ENCODE results near the gene ARHGEF7. TPM values are rescaled to one million over a fixed set of nuclear protein-coding genes. Genes with fewer than 3 reads are reported as not detected.

The ARHGEF7 gene
- total RNA-seq, 1 experiment from 2014 or later, result 46.2 TPM

GRCh38 chr13:111283991-111284390, 168.9 kb downstream of the ARHGEF7 start:
- Histone ChIP-seq H3K4me3 (replicated peaks in 1 of 2; ENCODE audit: low read depth in 1 of 2, low read length in 2 of 2) (no peak overlapping the region), H3K36me3 (ENCODE audit: control insufficient read depth in 1 of 2, insufficient read depth in 2 of 2, low read length in 2 of 2) (peaks cover 16 to 19% of the 10 kb centered on the region in 2 experiments), H3K27ac (ENCODE audit: low read depth, low read length) (no peak overlapping the region), H3K79me2 (ENCODE audit: insufficient read depth, low read length) (no peaks in the 10 kb centered on the region; the same call in none of the 2 replicates), H3K4me1 (ENCODE audit: control insufficient read depth in 1 of 2, insufficient read depth in 2 of 2, low read length in 2 of 2) (no peaks in the 10 kb centered on the region), H3K9ac (ENCODE audit: low read length) (no peak overlapping the region), H4K20me1 (ENCODE audit: insufficient read depth) (no peaks in the 10 kb centered on the region), H3K9me3 (ENCODE audit: control insufficient read depth in 1 of 2, insufficient read depth in 1 of 2, low read depth in 1 of 2, low read length in 2 of 2) (no peaks in the 10 kb centered on the region), H2AFZ (ENCODE audit: low read depth, low read length, poor library complexity, severe bottlenecking) (no peak overlapping the region), H3K4me2 (ENCODE audit: low read length) (no peak overlapping the region), H3K27me3 (ENCODE audit: insufficient read depth, low read length) (no peaks in the 10 kb centered on the region), H3K9me2 (ENCODE audit: insufficient read depth) (no peaks in the 10 kb centered on the region)
- ChIA-PET CTCF (no interaction called here), RAD21 (ENCODE audit: low non-redundant PET in 1 of 2, low total read pairs in 2 of 2, uncharacterized antibody in 2 of 2, unreplicated experiment in 2 of 2) (no interaction called here), POLR2A (no interaction called here)
- intact Hi-C loops (cut with micrococcal nuclease), result no loop called here
- no TSS peak for BruUV-seq (replicated peaks)
- TF ChIP-seq SIN3A (IDR thresholded peaks at IDR 0.05; ENCODE audit: low read depth), result no peak
- DNase-seq (ENCODE audit: low read depth, low spot score), result no peak
- no peak for ATAC-seq

GRCh38 chr13:111284565-111284964, 169.5 kb downstream of the ARHGEF7 start:
- no peak overlapping the region for H3K27ac ChIP-seq (ENCODE audit: low read depth, low read length)
- H3K27me3 ChIP-seq (ENCODE audit: insufficient read depth, low read length), result no peaks in the 10 kb centered on the region
- no TSS peak for BruUV-seq (replicated peaks)
- no peaks in the 10 kb centered on the region for H3K4me1 ChIP-seq (ENCODE audit: control insufficient read depth in 1 of 2, insufficient read depth in 2 of 2, low read length in 2 of 2)
- DNase-seq (ENCODE audit: low read depth, low spot score) (no peak), ATAC-seq (no peak)
- H3K36me3 ChIP-seq (ENCODE audit: control insufficient read depth in 1 of 2, insufficient read depth in 2 of 2, low read length in 2 of 2), result peaks cover 16 to 19% of the 10 kb centered on the region in 2 experiments
- H2AFZ ChIP-seq (ENCODE audit: low read depth, low read length, poor library complexity, severe bottlenecking), result no peak overlapping the region
- H4K20me1 ChIP-seq (ENCODE audit: insufficient read depth), result no peaks in the 10 kb centered on the region
- H3K4me2 ChIP-seq (ENCODE audit: low read length), result no peak overlapping the region
- no peak overlapping the region for H3K9ac ChIP-seq (ENCODE audit: low read length)
- TF ChIP-seq POLR2A (IDR thresholded peaks at IDR 0.05; ENCODE audit: borderline replicate concordance, extremely low read depth, insufficient read depth, insufficient read length) (no peak), FOSL1 (IDR thresholded peaks at IDR 0.05; ENCODE audit: low read depth) (no peak), ZNF274 (IDR thresholded peaks at IDR 0.05; ENCODE audit: low read depth, low read length) (no peak), SRF (IDR thresholded peaks at IDR 0.05; ENCODE audit: low read depth) (no peak), ELF1 (IDR thresholded peaks at IDR 0.05; ENCODE audit: borderline replicate concordance, low read depth) (no peak), RAD21 (IDR thresholded peaks at IDR 0.05; ENCODE audit: low read depth) (no peak), YY1 (IDR thresholded peaks at IDR 0.05; ENCODE audit: extremely low read depth, insufficient replicate concordance, low read depth, low read length) (no peak), REST (IDR thresholded peaks at IDR 0.05; ENCODE audit: low read depth) (no peak), TCF7L2 (IDR thresholded peaks at IDR 0.05; ENCODE audit: borderline replicate concordance, extremely low read depth, insufficient read depth, insufficient read length) (no peak), EGR1 (IDR thresholded peaks at IDR 0.05; ENCODE audit: low read depth) (no peak), MAX (IDR thresholded peaks at IDR 0.05) (no peak)
- H3K9me2 ChIP-seq (ENCODE audit: insufficient read depth), result no peaks in the 10 kb centered on the region
- no peaks in the 10 kb centered on the region; the same call in none of the 2 replicates for H3K79me2 ChIP-seq (ENCODE audit: insufficient read depth, low read length)
- ChIA-PET RAD21 (ENCODE audit: low non-redundant PET in 1 of 2, low total read pairs in 2 of 2, uncharacterized antibody in 2 of 2, unreplicated experiment in 2 of 2) (no interaction called here), CTCF (no interaction called here), POLR2A (no interaction called here)
- H3K4me3 ChIP-seq (replicated peaks in 1 of 2; ENCODE audit: low read depth in 1 of 2, low read length in 2 of 2), result no peak overlapping the region
- H3K9me3 ChIP-seq (ENCODE audit: control insufficient read depth in 1 of 2, insufficient read depth in 1 of 2, low read depth in 1 of 2, low read length in 2 of 2), result no peaks in the 10 kb centered on the region
- intact Hi-C loops (cut with micrococcal nuclease), result no loop called here
